HG03432 (cell line): Measurements from ENCODE around the gene FOXD1.
A peak's percentile ranks its signal among the peaks of the same experiment; 100 is the strongest.
"Not testable (repeated sequence)": the region's sequence is repeated elsewhere in the genome, so short reads cannot be mapped to it uniquely, and the experiment has no call there.

Experiments used
- ATAC-seq: cut with Tn5 transposase; IDR thresholded peaks from one replicate; pipeline ENCODE4 v1.9.1; 2021; ENCODE audit warnings: mild to moderate bottlenecking, moderate library complexity; ENCODE audit not compliant: unreplicated experiment

FOXD1 gene

DNA sequence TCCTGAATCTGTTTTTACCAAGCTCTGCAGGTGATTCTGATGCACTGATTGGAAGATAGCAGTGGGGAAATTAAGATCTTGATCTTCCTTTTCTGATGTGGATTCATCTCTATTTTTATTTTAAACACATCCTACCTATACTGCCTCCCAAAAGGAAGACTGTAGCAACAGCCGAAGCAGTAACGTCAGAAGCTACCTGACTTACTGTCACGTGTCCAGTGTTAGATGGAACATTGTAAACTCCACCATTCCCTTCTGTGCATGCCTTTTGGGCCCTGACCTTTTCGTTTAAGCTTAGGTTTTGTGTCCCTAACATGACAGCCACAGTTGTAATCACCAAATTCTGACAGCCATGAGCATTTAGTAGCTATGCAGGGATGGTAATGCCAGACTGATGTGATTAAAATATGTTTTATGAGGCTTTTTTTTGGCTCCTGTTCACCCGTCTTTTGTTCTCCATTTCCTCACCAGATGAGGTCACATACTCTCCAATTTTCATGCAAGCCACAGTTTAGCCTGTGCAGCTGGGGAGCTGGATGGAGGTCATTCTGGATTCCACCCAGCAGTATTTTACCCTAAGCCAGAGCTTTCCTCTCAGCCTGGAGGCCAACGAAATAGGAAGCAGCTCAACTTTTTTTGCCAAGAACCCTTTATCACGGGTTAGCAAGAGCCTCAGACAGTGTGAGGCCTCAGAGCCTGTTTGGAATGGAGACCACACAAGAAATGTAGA lies 15.6 kb upstream of the FOXD1 start:
- no peak for ATAC-seq

DNA sequence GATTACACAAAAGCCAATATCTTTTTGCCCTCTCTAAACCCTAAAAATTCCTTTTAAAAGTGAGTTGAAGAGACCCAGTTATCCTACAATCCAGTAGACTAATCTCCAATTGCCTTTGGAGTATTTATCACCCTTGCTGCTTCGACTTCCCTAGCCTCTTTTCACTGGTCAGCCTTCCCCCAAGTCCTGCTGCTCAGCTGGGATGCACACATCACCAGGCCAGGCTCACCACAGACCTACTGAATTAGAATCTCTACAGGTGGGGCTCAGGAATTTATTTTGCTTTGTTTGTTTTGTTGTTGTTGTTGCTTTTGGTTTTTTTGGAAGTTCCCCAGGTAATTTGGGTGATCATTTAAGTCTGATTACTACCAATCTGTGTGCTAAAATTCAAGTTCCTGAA lies 11.6 kb upstream of the FOXD1 start:
- ATAC-seq = no peak

DNA sequence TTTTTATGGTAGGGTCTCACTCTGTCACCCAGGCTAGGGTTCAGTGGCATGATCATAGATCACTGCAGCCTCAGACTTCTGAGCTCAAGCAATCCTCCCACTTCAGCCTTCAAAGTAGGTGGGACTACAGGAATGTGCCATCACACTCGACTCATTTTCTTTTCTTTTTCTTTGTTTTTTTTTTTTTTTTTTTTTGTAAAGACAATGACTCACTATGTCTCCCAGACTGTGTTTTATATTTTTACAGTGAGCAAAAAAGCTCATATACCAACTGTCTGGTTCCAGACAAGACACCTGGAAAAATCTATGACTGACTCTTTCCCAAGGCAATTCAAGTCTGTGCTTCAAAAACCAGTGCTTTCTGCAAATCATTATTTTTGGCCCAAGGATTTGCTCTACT lies 10.8 kb upstream of the FOXD1 start:
- no peak for ATAC-seq

DNA sequence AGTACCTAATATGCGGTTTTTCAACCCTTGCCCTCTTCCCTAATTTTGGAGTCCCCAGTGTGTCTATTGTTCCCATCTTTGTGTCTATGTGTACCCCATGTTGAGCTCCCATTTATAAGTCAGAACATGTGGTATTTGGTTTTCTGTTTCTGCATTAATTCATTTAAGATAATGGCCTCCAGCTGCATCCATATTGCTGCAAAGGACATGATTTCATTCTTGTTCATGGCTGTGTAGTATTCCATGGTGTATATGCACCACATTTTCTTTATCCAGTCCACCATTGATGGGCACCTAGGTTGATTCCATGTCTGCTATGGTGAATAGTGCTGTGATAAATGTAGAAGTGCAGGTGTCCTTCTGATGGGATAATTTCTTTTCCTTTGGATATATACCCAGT lies 7.9 kb upstream of the FOXD1 start:
- not testable (repeated sequence) for ATAC-seq

DNA sequence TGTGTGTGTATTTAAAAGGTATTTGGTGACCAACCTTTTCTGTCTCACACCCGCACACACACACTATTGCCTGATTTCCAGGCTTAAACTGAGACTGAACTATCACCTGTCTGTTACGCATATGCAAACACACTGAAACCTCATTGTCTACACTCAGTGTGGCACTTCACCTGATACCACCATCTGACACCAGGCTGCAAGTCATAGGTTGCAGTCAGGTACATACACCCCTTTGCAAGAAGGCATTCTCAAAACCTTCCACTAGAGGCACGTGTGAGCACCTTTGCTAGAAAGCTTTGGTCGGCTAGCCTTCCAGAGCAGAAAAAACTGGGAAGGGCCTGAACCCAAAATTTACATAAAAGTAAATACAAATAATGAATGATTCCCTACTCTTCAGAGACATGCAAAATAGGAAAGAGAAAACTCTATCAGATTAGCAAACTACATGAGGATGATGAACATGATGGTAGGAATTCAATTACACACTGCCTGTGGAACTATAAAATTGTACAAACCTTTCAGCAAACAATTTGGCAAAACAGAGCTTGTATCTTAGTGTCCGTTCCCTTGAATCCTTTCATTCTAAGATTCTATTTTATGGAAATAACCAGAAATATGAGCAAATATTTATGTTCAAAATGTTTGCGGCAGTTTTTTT lies 5.9 kb upstream of the FOXD1 start:
- no peak for ATAC-seq

DNA sequence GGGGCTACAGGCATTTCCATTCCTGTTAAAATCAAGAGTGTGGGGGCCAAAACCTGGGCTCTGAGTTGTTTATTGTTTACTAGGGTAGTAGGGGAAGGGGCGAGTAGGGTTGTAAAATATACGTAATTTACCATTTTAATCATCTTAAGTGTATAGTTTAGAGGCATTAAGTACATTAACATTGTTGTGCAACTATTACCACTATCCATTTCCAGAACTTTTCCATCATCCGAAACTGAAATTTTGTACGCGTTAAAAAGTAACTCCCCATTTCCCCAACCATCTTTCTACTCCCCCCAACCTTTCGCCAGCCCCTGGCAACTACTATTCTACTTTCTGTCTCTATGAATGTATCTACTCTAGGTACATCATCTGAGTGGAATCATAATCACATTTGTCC lies 3.6 kb upstream of the FOXD1 start:
- ATAC-seq = no peak

DNA sequence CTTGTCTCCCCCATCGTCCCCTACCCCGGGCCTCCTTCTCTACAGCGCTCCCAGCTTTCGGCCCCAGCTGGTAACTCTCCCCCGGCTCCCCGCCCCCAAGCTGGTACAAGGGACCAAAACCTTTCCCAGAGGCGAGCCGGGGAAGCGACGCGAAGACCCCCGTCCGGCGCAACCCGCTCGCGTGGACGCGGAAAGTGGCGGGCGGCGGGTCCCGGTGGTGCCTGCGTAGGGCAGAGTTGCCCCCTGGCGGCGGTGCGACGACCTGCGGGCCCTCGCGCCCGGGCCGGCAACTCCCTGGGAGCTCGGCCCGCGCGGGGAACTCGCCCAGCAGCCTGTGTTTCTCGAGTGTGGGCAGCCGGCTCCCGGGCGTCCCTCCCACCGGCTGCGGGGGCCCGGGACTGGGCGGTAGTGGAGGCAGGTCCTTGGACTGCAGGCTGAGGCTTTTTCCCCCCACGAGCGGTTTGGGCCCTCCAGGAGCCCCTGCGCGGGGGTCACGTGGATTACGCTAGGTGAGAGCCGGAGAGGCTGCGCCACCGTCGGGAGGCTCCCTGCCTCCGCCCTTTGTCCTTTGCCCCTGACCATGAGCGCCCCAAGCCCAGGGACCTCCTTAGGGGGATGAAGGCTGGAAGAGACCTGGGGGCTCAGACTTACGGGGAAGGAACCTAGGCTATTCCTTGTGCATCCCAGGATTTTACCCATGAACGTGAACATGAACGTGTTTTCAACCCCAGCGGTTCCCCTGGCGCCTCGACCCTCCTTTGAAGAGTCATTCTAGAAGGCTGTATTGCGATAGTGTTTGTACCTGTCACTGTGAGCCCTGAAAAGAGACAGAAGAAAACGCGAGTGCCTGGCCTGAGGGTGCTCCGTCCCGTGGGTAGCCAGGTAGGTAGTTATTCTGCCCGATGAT lies 2.9 kb upstream of the FOXD1 start:
- ATAC-seq = no peak

DNA sequence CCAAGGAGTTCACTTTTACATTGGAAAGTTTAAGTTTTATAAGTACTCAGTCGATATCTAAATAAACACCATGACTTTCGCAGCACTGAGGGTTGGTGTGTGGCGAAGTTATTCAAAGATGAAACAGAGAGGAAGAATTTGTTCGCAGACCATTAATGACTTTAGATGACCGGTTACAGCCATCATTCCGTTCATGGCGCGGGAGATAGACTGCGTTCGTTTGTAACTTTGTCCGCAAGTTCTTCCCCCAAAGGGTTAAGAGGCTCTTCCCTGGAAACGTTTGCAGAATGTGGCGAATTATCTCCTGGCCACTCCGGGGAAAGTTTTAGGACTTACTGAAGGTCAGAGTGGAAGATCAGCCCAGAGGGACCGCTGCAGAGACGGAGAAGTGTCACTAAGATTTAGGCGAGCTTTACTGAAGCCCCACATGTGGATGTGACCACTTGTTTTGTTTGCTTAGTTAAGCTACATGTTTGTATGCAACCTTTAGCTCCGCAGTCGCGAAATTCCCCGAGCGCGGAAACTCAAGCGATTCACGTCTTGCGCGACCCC lies 2.2 kb upstream of the FOXD1 start:
- ATAC-seq = no peak

DNA sequence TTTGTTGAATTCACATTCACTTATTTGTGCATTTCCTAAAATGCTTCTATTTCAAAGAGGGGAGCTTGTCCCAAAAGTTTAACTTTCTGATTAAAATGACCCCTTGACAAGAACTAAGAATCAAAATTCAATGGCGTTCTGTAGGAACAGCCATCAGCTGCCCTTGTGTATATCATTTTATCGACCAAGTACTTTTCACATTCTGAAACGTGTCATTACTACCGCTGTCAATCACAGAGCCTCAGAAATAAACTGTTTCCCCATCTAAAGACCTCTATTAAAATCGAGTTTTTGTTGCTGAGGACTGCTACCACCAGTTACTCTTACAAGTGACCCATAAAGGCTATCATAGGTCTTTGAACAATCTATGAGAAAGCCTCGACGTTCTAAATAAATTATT lies 1.6 kb upstream of the FOXD1 start:
- no peak for ATAC-seq

DNA sequence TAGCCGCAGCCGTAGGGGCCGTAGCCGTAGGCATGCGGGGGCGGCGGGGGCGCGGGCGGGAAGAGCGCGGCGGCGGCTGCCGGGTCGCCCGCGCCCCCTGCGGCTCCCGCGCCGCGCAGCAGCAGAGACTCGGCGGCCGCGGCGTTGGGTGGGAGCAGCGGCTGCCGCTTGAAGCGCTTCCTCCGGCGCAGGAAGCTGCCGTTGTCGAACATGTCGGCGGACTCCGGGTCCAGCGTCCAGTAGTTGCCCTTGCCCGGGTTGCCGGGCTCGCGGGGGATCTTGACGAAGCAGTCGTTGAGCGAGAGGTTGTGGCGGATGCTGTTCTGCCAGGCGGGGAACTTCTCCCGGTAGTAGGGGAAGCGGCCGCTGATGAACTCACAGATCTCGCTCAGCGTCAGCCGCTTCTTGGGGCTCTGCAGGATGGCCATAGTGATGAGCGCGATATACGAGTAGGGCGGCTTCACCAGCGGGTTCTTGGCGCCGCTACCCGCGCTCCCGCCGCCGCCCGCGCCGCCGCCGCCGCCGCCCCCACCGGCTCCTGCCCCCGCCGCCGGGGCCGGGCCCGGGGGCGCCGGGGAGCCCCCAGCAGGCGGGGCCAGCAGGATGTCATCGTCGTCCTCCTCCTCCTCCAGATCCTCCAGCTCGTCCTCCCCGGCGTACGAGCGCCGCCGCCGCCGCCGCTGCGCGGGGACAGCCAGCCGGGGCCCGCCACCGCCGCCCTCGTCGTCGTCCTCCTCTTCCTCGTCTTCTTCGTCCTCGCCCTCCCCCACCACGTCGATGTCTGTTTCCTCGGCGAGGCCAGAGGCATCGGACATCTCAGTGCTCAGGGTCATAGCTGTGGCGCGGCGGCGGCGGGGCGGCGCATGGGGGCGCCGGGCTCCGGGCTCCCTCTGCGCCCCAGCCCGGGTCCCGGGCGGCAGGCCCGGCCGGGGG lies 781 bp downstream of the FOXD1 start:
- ATAC-seq = peak; percentile 30

DNA sequence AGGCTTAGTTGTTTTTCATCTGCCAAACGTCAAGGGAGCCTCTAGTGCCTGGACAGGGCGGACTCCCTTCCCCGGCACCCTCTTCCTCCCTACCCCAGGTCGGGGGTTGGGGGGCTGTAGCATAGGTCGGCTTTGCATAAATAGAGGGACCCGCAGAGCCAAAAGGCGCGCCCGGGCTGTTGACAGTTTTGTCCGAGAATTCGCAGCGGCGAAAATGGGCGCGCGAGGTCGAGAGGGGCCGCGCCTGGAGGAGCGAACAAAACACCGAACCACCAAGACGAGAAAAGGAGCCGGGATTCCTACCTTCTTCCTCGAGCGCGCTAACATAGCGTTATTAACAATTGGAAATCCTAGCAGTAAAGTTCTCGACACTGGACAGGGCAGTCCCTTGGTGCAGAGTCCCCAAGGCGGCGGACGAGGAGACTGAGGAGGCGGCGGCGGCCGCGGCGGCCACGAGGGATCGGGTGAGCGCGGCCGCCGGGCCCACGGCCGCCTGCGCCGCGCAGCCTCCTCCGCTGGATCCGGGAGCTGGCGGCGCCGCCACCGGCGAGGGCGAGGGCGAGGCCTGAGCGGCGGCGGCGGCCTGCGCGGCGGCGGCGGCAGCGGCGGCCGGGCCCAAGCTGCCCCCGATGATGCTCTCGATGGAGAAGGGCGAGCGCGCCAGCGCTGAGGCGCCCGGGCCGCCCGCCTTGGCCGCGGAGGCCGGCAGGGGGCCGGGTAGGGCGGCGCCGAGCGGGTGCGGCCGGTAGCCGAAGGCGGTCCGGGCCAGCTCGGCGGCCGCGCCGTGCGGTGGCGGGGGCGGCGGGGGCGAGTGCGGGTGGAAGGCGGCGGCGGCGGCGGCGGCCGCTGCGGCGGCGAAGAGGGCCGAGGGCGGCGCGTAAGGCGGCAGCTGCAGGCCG lies 1.7 kb downstream of the FOXD1 start:
- peak; percentile 34 for ATAC-seq

DNA sequence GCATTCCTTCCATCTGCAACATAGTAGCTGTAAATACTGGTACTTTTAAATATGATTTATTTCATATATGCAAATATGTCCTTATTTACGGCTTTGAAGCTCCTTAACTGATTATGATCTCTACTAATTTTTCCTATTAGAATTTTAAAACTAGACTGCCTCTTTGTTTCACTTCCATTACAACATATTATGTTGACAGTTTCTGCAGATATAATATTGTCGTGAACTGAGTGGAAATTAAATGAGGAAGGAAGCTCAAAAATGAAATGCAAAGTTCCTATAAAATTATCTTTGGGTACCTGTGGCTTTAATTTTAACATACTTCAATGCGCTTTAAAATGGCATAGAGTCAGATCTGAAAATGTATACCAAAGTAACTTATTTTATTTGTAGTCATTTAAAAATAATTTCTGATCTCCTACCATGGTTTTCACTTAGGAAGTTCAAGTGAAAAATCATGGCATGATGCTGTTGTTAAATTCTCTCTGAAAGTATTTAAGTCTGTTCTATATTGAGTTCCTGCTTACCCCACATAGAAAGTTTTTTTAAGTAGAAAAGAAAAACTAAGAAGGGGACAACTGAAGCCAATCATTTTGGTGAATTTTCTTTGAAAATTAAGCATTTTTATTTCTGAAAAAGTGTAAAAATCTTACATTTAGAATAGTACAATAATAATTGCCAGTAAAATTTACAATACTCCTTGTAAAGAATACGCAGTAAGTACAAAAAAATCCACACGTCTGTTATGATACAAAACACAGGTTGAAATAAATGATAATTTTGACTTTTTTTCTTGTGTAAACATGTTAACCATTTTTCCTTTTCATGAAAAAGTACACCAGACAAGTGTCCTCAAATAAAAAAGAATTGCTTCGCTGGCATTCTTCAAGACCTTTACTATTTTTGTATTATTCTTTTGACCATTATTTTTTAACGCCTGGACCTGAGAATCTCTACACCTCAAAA lies 2.6 kb downstream of the FOXD1 start:
- ATAC-seq = no peak

DNA sequence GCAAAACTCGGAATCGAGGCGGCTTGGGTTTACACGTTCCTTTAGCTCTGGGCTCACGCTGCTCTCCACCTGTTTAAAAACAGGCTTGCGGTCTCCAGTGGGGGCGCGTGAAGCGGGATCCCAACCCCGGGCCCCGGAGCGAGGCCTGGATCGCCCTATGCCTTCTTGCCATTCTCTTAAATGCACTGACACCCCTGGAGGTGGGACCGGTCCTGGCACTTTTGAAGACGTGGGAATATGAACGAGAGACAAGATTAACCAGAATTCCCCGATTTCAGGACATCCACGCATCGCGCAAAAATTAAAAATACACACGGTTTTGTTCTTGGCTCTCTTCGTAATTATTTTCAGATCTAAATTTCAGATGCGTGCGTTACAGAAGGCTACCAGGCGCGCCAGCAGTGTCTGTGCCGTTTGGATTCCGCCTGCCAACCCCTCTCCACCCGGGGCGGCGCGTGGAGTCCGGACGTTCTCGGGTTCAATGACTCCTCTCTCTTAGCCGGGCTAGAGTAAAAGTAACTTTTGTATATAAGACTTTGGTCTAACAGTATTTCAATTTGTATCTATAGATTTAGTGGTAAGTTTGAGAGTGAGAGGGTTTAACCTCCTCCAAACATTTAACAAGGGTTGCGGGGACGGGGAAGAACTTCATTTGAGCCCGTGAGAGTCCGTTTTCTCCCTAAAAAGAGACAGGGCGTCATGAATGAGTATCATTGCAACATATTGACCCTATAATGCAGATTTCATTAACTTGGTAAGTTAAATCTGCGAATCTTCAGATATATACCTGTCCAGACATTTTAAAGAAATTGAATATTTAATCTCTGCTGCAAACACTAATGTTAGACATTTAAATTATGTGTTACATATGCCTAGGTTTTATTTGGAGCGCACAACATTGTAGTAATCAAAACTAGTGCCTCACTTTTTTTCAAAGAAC lies 3.8 kb downstream of the FOXD1 start:
- ATAC-seq = no peak

DNA sequence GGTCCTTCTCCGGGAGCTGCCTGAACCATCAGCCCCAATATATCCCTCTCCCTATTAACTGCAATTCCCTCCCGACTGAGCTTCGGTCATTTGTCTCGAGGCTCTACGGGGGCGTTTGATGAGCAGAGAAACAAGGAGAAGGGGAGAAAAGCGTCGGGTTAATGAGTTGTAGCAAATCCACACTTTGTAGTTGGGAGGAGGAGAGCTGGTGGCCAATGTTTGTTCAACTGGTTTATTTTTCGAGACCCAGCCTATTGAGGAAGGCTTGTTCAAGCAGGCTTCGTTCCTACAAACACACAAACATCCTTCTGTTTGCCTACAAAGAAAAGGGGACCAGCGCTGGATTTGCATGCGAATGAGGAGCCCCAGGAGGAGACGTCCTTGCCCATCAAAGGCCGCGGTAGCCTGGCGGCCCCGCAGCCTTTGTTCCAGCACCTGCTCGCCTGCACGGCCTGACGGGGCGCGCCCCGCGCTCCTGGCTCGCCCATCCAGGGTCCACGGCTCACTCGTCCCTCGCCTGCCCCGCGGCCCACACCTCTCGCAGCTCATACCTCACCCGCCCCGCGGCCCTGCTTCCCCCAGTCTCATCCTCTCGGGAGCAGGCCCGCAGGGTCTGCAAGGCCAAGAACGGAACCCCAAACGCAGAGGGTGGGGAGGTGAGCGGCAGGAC lies 4.6 kb downstream of the FOXD1 start:
- ATAC-seq = no peak

DNA sequence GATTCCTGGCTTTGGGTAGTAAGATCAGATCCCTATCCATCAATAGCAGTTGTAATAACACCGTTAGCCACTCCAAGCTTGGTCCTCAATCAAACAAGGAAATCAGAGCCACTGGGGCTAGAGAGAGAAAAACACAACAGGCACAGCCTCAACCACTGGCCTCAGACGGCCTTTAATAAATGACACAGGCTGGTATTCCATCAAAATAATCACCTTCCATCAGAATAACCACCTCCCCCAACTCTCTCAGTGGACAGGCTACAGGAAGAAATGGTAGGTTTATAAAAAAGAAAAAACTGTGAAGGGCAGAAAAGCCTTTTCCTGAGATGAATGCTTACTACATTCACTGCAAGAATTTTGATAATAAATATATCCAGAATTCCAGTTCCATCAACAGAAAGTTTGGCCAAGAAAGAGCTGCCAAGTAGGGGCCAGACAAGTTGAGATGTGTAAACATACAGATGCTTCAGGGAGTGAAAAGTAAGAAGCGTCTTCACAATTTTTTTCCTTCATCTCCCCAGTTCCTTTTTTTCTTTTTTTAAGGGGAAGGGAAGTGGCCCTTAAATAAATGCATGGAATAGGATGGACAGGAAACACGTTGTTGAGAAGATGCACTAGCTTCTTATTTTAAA lies 5.5 kb downstream of the FOXD1 start:
- no peak for ATAC-seq

DNA sequence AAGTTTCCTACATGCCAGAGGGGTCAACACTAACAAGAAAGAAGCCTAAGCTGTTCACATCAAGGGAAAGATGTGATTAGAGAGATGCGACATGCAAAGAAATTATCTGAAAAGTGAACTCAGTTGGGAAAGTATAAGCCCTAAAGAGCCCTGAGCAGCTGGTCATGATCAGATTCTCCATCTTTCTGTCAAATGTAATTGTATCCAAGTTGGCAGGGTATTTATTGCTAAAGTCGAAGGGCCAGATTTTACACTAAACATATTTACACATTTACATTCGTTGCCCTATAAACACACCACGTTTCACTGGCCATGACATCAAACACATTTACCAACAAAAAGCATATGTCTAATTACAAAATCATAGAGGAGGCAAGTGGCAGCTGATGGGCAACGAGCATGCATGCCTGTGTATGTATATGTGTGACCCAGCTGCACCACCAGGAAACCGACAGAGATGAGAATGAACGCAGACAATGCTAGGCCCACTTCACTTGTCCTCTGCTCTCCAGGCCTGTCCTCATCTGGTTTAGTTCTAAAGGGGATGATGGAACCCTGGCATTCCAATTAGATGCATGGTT lies 6.3 kb downstream of the FOXD1 start:
- ATAC-seq = no peak
